H9 (cell line): Measurements from ENCODE around the gene ZNF628. TPM values are rescaled to one million over a fixed set of nuclear protein-coding genes. Genes with fewer than 3 reads are reported as not detected.

Experiments used
- DNase-seq: peaks from one replicate; pipeline ENCODE4 v3.0.0-alpha.2; 2017
- H2AFZ ChIP-seq: one replicate; pipeline ENCODE4 v1.6.1; 2013; ENCODE audit warnings: mild to moderate bottlenecking, low read length, control low read depth, moderate library complexity
- H2AK5ac ChIP-seq: 2 replicates; pipeline ENCODE4 v1.6.1; 2013; ENCODE audit warnings: low read length, control low read depth, mixed read lengths; ENCODE audit not compliant: insufficient read length
- H2BK120ac ChIP-seq: one replicate; pipeline ENCODE4 v1.6.1; 2013; ENCODE audit warnings: low read depth, mild to moderate bottlenecking, low read length, control low read depth, inconsistent platforms; ENCODE audit not compliant: poor library complexity, severe bottlenecking
- H2BK12ac ChIP-seq: 2 replicates; pipeline ENCODE4 v1.6.1; 2013; ENCODE audit warnings: low read length, control low read depth, mixed read lengths, low read depth; ENCODE audit not compliant: insufficient read length
- H2BK15ac ChIP-seq: 2 replicates; pipeline ENCODE4 v1.6.1; 2013; ENCODE audit warnings: low read depth, low read length, control low read depth
- H2BK20ac ChIP-seq: one replicate; pipeline ENCODE4 v1.6.1; 2013; ENCODE audit warnings: low read depth, mild to moderate bottlenecking, low read length, control low read depth, inconsistent platforms; ENCODE audit not compliant: poor library complexity, severe bottlenecking
- H2BK5ac ChIP-seq: 2 replicates; pipeline ENCODE4 v1.6.1; 2013; ENCODE audit warnings: low read length, control low read depth, mixed read lengths; ENCODE audit not compliant: insufficient read length
- H3K14ac ChIP-seq: 2 replicates; pipeline ENCODE4 v1.6.1; 2013; ENCODE audit warnings: low read length, control low read depth; ENCODE audit not compliant: insufficient read depth
- H3K18ac ChIP-seq: 2 replicates; pipeline ENCODE4 v1.6.1; 2013; ENCODE audit warnings: low read depth, mild to moderate bottlenecking, mixed read lengths, low read length, control low read depth; ENCODE audit not compliant: insufficient read length
- H3K23ac ChIP-seq: 2 replicates; pipeline ENCODE4 v1.6.1; 2013; ENCODE audit warnings: low read length, control low read depth, mixed read lengths, low read depth; ENCODE audit not compliant: insufficient read length
- H3K23me2 ChIP-seq: 2 replicates; pipeline ENCODE4 v1.6.1; 2013; ENCODE audit warnings: low read depth, mild to moderate bottlenecking, mixed read lengths, low read length, control low read depth; ENCODE audit not compliant: insufficient read length, poor library complexity, severe bottlenecking
- H3K27ac ChIP-seq: 2 replicates; pipeline ENCODE4 v1.5.1; 2013; ENCODE audit warnings: low read length, control low read depth, mixed read lengths, low read depth; ENCODE audit not compliant: insufficient read length
- H3K27me3 ChIP-seq: 2 replicates; pipeline ENCODE4 v1.6.1; 2013; ENCODE audit warnings: low read length, control low read depth, inconsistent platforms; ENCODE audit not compliant: insufficient read depth
- H3K4ac ChIP-seq: 2 replicates; pipeline ENCODE4 v1.6.1; 2013; ENCODE audit warnings: low read depth, mild to moderate bottlenecking, control low read depth, inconsistent platforms, low read length, moderate library complexity
- H3K4me1 ChIP-seq: 2 replicates; pipeline ENCODE4 v1.6.1; 2013; ENCODE audit warnings: low read length, control low read depth, inconsistent platforms; ENCODE audit not compliant: insufficient read depth
- H3K4me2 ChIP-seq: 2 replicates; pipeline ENCODE4 v1.6.1; 2013; ENCODE audit warnings: low read length, control low read depth, mixed read lengths; ENCODE audit not compliant: insufficient read length, insufficient read depth
- H3K56ac ChIP-seq: 2 replicates; pipeline ENCODE4 v1.6.1; 2013; ENCODE audit warnings: low read depth, mild to moderate bottlenecking, mixed read lengths, low read length, control low read depth; ENCODE audit not compliant: insufficient read length
- H3K79me1 ChIP-seq: 2 replicates; pipeline ENCODE4 v1.6.1; 2013; ENCODE audit warnings: low read depth, mild to moderate bottlenecking, moderate library complexity, low read length, control low read depth, inconsistent platforms; ENCODE audit not compliant: insufficient read depth, poor library complexity, severe bottlenecking
- H3K79me2 ChIP-seq: 2 replicates; pipeline ENCODE4 v1.6.1; 2013; ENCODE audit warnings: low read length, control low read depth, inconsistent platforms; ENCODE audit not compliant: insufficient read depth
- H3K9ac ChIP-seq: 2 replicates; pipeline ENCODE4 v1.6.1; 2013; ENCODE audit warnings: low read length, control low read depth, mixed read lengths; ENCODE audit not compliant: insufficient read length; ENCODE audit errors: extremely low read depth
- H3K9me3 ChIP-seq: one replicate; pipeline ENCODE4 v1.6.1; 2013; ENCODE audit warnings: low read depth, low read length, inconsistent platforms; ENCODE audit not compliant: control insufficient read depth
- H3T11ph ChIP-seq: one replicate; pipeline ENCODE4 v1.6.1; 2013; ENCODE audit warnings: mild to moderate bottlenecking, low read length, control low read depth, inconsistent platforms
- H4K20me1 ChIP-seq: one replicate; pipeline ENCODE4 v1.6.1; 2013; ENCODE audit not compliant: control insufficient read depth, insufficient read length, insufficient read depth
- H4K5ac ChIP-seq: 2 replicates; pipeline ENCODE4 v1.6.1; 2013; ENCODE audit warnings: low read depth, mild to moderate bottlenecking, mixed read lengths, low read length, control low read depth; ENCODE audit not compliant: insufficient read length
- H4K8ac ChIP-seq: replicated peaks from 2 replicates; pipeline ENCODE4 v1.6.1; 2013; ENCODE audit warnings: low read length, control low read depth, mixed read lengths, low read depth; ENCODE audit not compliant: insufficient read length
- H4K91ac ChIP-seq: 2 replicates; pipeline ENCODE4 v1.6.1; 2013; ENCODE audit warnings: low read depth, mild to moderate bottlenecking, moderate library complexity, mixed read lengths, low read length, control low read depth; ENCODE audit not compliant: insufficient read length
- H3K27ac Mint-ChIP-seq, 3 experiments: 2 replicates in 2 of 3; 3 replicates in 1 of 3; pipeline ENCODE4 v1.8.0; 2020 to 2021; ENCODE audit warnings: mixed read lengths in 3 of 3, mild to moderate bottlenecking in 1 of 3, moderate library complexity in 1 of 3
- H3K27me3 Mint-ChIP-seq: 2 replicates; pipeline ENCODE4 v1.8.0; 2021; ENCODE audit warnings: low read depth, mild to moderate bottlenecking, moderate library complexity, mixed read lengths
- H3K36me3 Mint-ChIP-seq, 3 experiments: 2 replicates in 2 of 3; 3 replicates in 1 of 3; pipeline ENCODE4 v1.8.0; 2020 to 2021; ENCODE audit warnings: low read depth in 3 of 3, mixed read lengths in 3 of 3; ENCODE audit not compliant: insufficient read depth in 1 of 3
- H3K4me1 Mint-ChIP-seq, 2 experiments: 2 replicates each; pipeline ENCODE4 v1.8.0; 2020; ENCODE audit warnings: mixed read lengths in 2 of 2
- H3K4me3 Mint-ChIP-seq, 2 experiments: 2 replicates in 1 of 2; 3 replicates in 1 of 2; pipeline ENCODE4 v1.8.0; 2020 to 2021; ENCODE audit warnings: mild to moderate bottlenecking in 2 of 2, mixed read lengths in 2 of 2, moderate library complexity in 1 of 2
- H3K9me3 Mint-ChIP-seq, 2 experiments: 2 replicates in 1 of 2; 3 replicates in 1 of 2; pipeline ENCODE4 v1.8.0; 2020; ENCODE audit warnings: mild to moderate bottlenecking in 2 of 2, mixed read lengths in 2 of 2, moderate library complexity in 1 of 2
- CTCF ChIP-seq: fragments of 200-600 bp; sonication (generic); conservative IDR thresholded peaks from 3 replicates; pipeline ENCODE4 v1.8.0; 2021; ENCODE audit warnings: antibody characterized with exemption, mild to moderate bottlenecking
- WGBS: extraction: QIAGEN DNeasy Blood & Tissue Kit; methylation state at CpG from one replicate; pipeline ENCODE4 v1.1.7; 2013; ENCODE audit warnings: missing lambda C conversion rate, low lambda C conversion rate, mixed read lengths; ENCODE audit not compliant: insufficient read length; ENCODE audit errors: extremely low coverage; 5-methylcytosine and 5-hydroxymethylcytosine counted together
- total RNA-seq: library from RNA; stranded (reverse); gene quantifications from 2 replicates; pipeline ENCODE4 v1.2.1, GENCODE V29; 2021

The ZNF628 gene
- total RNA-seq, 1 experiment from 2014 or later = 16.6 TPM

- no peak for DNase-seq
- H3K27ac Mint-ChIP-seq = no peak overlapping the region; a peak in 3 of 7 replicates
- 100% methylated on average over 4 of the region's 29 CpGs for WGBS
These were observed 49.1 kb downstream of the ZNF628 start for GRCh38 chr19:55525289-55526101.

More at GRCh38 chr19:55525289-55526101, 49.1 kb downstream of the ZNF628 start:
- no peak overlapping the region for H3K4ac ChIP-seq
- peaks cover 5% of the 10 kb centered on the region; the same call in 1 of the 2 replicates for H3K27me3 Mint-ChIP-seq
- no peaks in the 10 kb centered on the region for H3K79me2 ChIP-seq
- no peak overlapping the region for H3K18ac ChIP-seq
- no peaks in the 10 kb centered on the region; a peak in 1 of 4 replicates for H3K4me1 Mint-ChIP-seq
- no peak overlapping the region for H3K4me2 ChIP-seq
- H3K23me2 ChIP-seq = no peaks in the 10 kb centered on the region
- H3K23ac ChIP-seq = no peak overlapping the region
- no peak overlapping the region for H2BK15ac ChIP-seq
- no peak overlapping the region for H4K91ac ChIP-seq
- H2BK120ac ChIP-seq = no peak overlapping the region
- H2BK20ac ChIP-seq = no peak overlapping the region
- no peaks in the 10 kb centered on the region for H3K27me3 ChIP-seq
- H3K14ac ChIP-seq = no peak overlapping the region
- H4K20me1 ChIP-seq = no peaks in the 10 kb centered on the region
- no peak for TF ChIP-seq CTCF
- no peaks in the 10 kb centered on the region for H3K36me3 Mint-ChIP-seq
- H3K9ac ChIP-seq = no peak overlapping the region
- no peak overlapping the region for H3K56ac ChIP-seq
- H2AK5ac ChIP-seq = no peak overlapping the region
- H3K9me3 Mint-ChIP-seq = no peaks in the 10 kb centered on the region
- no peaks in the 10 kb centered on the region for H3K79me1 ChIP-seq
- no peak overlapping the region for H3T11ph ChIP-seq
- H4K8ac ChIP-seq = no peak overlapping the region
- H3K9me3 ChIP-seq = no peaks in the 10 kb centered on the region
- no peaks in the 10 kb centered on the region; the same call in 1 of the 2 replicates for H3K4me1 ChIP-seq
- no peak overlapping the region for H2BK5ac ChIP-seq
- H2BK12ac ChIP-seq = no peak overlapping the region
- no peak overlapping the region; a peak in 1 of 5 replicates for H3K4me3 Mint-ChIP-seq
- H2AFZ ChIP-seq = no peak overlapping the region
- H4K5ac ChIP-seq = no peak overlapping the region
- H3K27ac ChIP-seq = no peak overlapping the region
